ENCODE measurements around the gene DMBT1.

- TF ChIP-seq CTCF (IDR thresholded peaks at IDR 0.05) (no peak), SP1 (CRISPR knock-in tag; conservative IDR thresholded peaks at IDR 0.05) (no peak), NFYB (CRISPR knock-in tag; conservative IDR thresholded peaks at IDR 0.05; ENCODE audit: low read depth) (no peak), USF1 (CRISPR knock-in tag; IDR thresholded peaks at IDR 0.05) (no peak), NR3C1 (CRISPR knock-in tag; conservative IDR thresholded peaks at IDR 0.05; ENCODE audit: low read depth) (no peak), NR1H2 (CRISPR knock-in tag; IDR thresholded peaks at IDR 0.05) (no peak), ZNF121 (CRISPR knock-in tag; IDR thresholded peaks at IDR 0.05) (no peak), ZNF512 (CRISPR knock-in tag; IDR thresholded peaks at IDR 0.05; ENCODE audit: borderline replicate concordance) (no peak), ATF2 (CRISPR knock-in tag; IDR thresholded peaks at IDR 0.05; ENCODE audit: borderline replicate concordance, low read depth) (no peak)
- TF ChIP-seq, protein P1, sequence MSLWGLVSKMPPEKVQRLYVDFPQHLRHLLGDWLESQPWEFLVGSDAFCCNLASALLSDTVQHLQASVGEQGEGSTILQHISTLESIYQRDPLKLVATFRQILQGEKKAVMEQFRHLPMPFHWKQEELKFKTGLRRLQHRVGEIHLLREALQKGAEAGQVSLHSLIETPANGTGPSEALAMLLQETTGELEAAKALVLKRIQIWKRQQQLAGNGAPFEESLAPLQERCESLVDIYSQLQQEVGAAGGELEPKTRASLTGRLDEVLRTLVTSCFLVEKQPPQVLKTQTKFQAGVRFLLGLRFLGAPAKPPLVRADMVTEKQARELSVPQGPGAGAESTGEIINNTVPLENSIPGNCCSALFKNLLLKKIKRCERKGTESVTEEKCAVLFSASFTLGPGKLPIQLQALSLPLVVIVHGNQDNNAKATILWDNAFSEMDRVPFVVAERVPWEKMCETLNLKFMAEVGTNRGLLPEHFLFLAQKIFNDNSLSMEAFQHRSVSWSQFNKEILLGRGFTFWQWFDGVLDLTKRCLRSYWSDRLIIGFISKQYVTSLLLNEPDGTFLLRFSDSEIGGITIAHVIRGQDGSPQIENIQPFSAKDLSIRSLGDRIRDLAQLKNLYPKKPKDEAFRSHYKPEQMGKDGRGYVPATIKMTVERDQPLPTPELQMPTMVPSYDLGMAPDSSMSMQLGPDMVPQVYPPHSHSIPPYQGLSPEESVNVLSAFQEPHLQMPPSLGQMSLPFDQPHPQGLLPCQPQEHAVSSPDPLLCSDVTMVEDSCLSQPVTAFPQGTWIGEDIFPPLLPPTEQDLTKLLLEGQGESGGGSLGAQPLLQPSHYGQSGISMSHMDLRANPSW (CRISPR knock-in tag; conservative IDR thresholded peaks at IDR 0.05; ENCODE audit: low read depth) = no peak
These were observed 132.2 kb downstream of the DMBT1 start for GRCh38 chr10:122692744-122693143.
